GM19324 (cell line): ENCODE results near the gene KLF2.

ENCODE experiments used
- ATAC-seq: cut with Tn5 transposase; IDR thresholded peaks from one replicate; pipeline ENCODE4 v1.9.1; 2021; ENCODE audit warnings: mild to moderate bottlenecking, moderate library complexity; ENCODE audit not compliant: unreplicated experiment, low FRiP score

The KLF2 gene

GRCh38 chr19:16374436-16374835, 49.8 kb downstream of the KLF2 start:
- no peak for ATAC-seq

DNA sequence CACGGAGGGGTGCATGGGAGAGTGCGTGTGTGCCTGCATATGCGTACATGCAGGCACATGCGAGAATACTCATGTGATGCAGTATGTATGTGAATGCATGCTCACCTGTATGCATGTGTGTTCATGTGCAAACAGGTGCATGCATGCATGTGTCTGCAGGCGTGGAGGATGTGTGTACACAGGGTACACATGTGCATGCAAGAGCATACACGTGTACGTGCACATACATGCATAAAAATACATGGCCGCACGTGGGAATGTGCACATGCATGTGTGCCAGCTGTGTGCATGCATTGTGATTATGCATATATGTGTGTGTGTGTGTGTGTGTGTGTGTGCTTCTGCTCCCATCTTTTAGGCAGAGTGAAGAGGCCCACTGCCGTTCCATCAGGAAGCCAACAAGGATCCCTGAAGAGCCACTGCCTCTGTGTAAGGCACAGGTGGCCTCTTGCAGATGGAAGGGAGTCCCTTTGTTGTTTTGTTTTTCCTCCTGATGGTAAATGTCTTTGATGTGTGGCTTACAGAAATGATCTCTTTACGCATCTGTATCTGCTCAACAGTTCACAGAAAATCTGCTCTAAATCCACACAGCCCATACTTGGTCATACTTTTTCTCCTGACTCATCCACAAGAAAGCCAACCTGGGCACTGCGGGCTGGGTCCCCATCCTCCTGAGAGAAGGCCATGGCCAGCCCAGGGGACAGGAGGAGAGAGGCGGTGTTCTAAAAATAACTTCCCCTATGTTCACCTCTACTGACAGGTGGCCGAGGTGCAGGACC, 50.7 kb downstream of the KLF2 start:
- ATAC-seq, result no peak

- no peak for ATAC-seq
These were observed 51.2 kb downstream of the KLF2 start for GRCh38 chr19:16375936-16376185.

DNA sequence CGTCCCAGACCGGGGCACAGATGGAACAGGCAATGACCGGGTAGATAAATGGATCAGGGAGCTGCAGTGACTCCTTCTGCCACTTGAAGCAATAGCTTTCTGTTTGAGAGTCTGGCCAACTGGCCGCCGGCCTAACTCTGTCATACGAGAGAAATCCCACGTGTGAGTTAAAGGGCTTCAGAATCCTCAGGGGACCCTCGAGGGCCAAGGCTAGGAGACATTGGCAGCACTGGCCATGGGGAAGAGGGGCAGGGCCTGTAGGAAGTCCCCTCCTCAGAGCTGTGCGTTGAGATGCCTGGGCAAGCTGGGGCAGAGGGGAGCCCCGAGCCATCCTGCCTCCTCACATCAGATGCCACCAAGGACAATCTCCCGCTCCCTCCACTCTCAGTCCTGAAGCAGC, 51.6 kb downstream of the KLF2 start:
- no peak for ATAC-seq

GRCh38 chr19:16376649-16377048, 52.0 kb downstream of the KLF2 start:
- no peak for ATAC-seq

- ATAC-seq, result no peak
These were observed 52.9 kb downstream of the KLF2 start for GRCh38 chr19:16377521-16377920.
